B cell (primary cell): Measurements from ENCODE around the gene KRTAP12-4. TPM values are rescaled to one million over a fixed set of nuclear protein-coding genes. Genes with fewer than 3 reads are reported as not detected.

Experiments
- ATAC-seq: fragments of 200-7000 bp; cut with Tn5 transposase; one replicate; pipeline ENCODE4 v1.10.0; 2021; ENCODE audit warnings: low read depth, mild to moderate bottlenecking, moderate number of reproducible peaks, moderate library complexity
- CTCF ChIA-PET: fragments of 350-600 bp; sonication (Branson Sonifier 250); formaldehyde crosslinking; loops from one replicate; lab custom pipeline; 2021; ENCODE audit warnings: antibody characterized with exemption, inconsistent platforms; lab: Charles Lee
- POLR2A ChIA-PET: fragments of 350-600 bp; sonication (Branson Sonifier 250); formaldehyde crosslinking; loops from one replicate; lab custom pipeline; 2021; ENCODE audit warnings: antibody characterized with exemption; lab: Charles Lee
- DNase-seq: peaks from one replicate; pipeline ENCODE4 v3.0.0; 2013
- H2AFZ ChIP-seq: 2 replicates; pipeline ENCODE4 v1.6.1; 2012; ENCODE audit warnings: mild to moderate bottlenecking, low read depth, low read length; ENCODE audit not compliant: insufficient read depth, poor library complexity, severe bottlenecking
- H3K27ac ChIP-seq, 2 donors: 1 replicate in 1 of 2; 2 replicates in 1 of 2; pipeline ENCODE4 v1.5.1; 2012 to 2013; ENCODE audit warnings: low read length in 2 of 2, mild to moderate bottlenecking in 2 of 2, moderate library complexity in 1 of 2
- H3K27me3 ChIP-seq, 4 experiments: fragments of 200-600 bp in 1 of 4; sonication (generic) in 1 of 4; replicated peaks in 1 of 4; 1 replicate in 2 of 4; 2 replicates in 2 of 4; pipeline versions ENCODE4 v1.6.1 to v1.7.0; 2013 to 2016; ENCODE audit warnings: low read length in 3 of 4, mild to moderate bottlenecking in 2 of 4, mixed read lengths in 1 of 4, moderate library complexity in 1 of 4; ENCODE audit not compliant: insufficient read depth in 4 of 4, control insufficient read depth in 3 of 4; ENCODE audit errors: control extremely low read depth in 1 of 4
- H3K36me3 ChIP-seq, 2 experiments: replicated peaks in 1 of 2; 1 replicate in 1 of 2; 2 replicates in 1 of 2; pipeline versions ENCODE4 v1.6.1 to v1.7.1; 2013; ENCODE audit warnings: low read length in 1 of 2; ENCODE audit not compliant: insufficient read depth in 2 of 2, control insufficient read depth in 1 of 2; ENCODE audit errors: control extremely low read depth in 1 of 2, extremely low read depth in 1 of 2
- H3K4me1 ChIP-seq, 2 donors: fragments of 200-600 bp in 1 of 2; sonication (generic) in 1 of 2; 1 replicate in 1 of 2; 2 replicates in 1 of 2; pipeline versions ENCODE4 v1.5.1 to v1.6.1; 2013 to 2017; ENCODE audit warnings: low read length in 2 of 2; ENCODE audit not compliant: control insufficient read depth in 2 of 2, insufficient read depth in 2 of 2
- H3K4me2 ChIP-seq: replicated peaks from 2 replicates; pipeline ENCODE3; 2012; ENCODE audit warnings: mild to moderate bottlenecking, low read depth, low read length; ENCODE audit not compliant: poor library complexity, severe bottlenecking
- H3K4me3 ChIP-seq, 5 experiments: fragments of 200-600 bp in 1 of 5; sonication (generic) in 1 of 5; 1 replicate in 3 of 5; 2 replicates in 2 of 5; pipeline versions ENCODE4 v1.5.1 to v1.7.0; 2011 to 2016; ENCODE audit warnings: low read length in 4 of 5, mild to moderate bottlenecking in 4 of 5, low read depth in 2 of 5, control low read depth in 1 of 5, moderate library complexity in 1 of 5; ENCODE audit not compliant: insufficient read depth in 1 of 5; ENCODE audit errors: control extremely low read depth in 1 of 5, extremely low read depth in 1 of 5
- H3K79me2 ChIP-seq: fragments of 200-600 bp; sonication (generic); one replicate; pipeline ENCODE4 v1.6.0; 2016; ENCODE audit warnings: low read length; ENCODE audit not compliant: control insufficient read depth, insufficient read depth
- H3K9ac ChIP-seq: fragments of 200-600 bp; sonication (generic); 2 replicates; pipeline ENCODE4 v1.6.1; 2017; ENCODE audit warnings: mild to moderate bottlenecking, low read length, moderate library complexity
- H3K9me3 ChIP-seq, 3 donors: one replicate each; pipeline versions ENCODE4 v1.6.1 to v1.7.1; 2013; ENCODE audit warnings: low read length in 2 of 3; ENCODE audit not compliant: control insufficient read depth in 2 of 3, insufficient read depth in 1 of 3; ENCODE audit errors: control extremely low read depth in 1 of 3
- H4K20me1 ChIP-seq: 2 replicates; pipeline ENCODE4 v1.6.0; 2012; ENCODE audit warnings: mild to moderate bottlenecking, low read length; ENCODE audit not compliant: insufficient read depth, control insufficient read depth, poor library complexity, severe bottlenecking
- H3K27ac Mint-ChIP-seq: one replicate; pipeline ENCODE4 v1.8.0; 2021; ENCODE audit warnings: mixed read lengths
- H3K27me3 Mint-ChIP-seq: one replicate; pipeline ENCODE4 v1.8.0; 2021; ENCODE audit warnings: mixed read lengths
- H3K4me1 Mint-ChIP-seq: one replicate; pipeline ENCODE4 v1.8.0; 2021; ENCODE audit warnings: mixed read lengths
- H3K4me3 Mint-ChIP-seq: one replicate; pipeline ENCODE4 v1.8.0; 2021; ENCODE audit warnings: mixed read lengths
- H3K9me3 Mint-ChIP-seq: one replicate; pipeline ENCODE4 v1.8.0; 2022; ENCODE audit warnings: mixed read lengths; ENCODE audit not compliant: insufficient read depth
- CTCF ChIP-seq: fragments of 200-600 bp; IDR thresholded peaks from one replicate; pipeline ENCODE4 v1.8.0; 2022; ENCODE audit warnings: antibody characterized with exemption, mild to moderate bottlenecking
- EZH2 ChIP-seq: IDR thresholded peaks from 2 replicates; pipeline ENCODE4 v1.6.1; 2012; ENCODE audit warnings: borderline replicate concordance, low read depth, mild to moderate bottlenecking, moderate library complexity, low read length; ENCODE audit not compliant: insufficient read depth, poor library complexity, severe bottlenecking
- WGBS: methylation state at CpG from one replicate; pipeline ENCODE4 v1.1.5; 2013; ENCODE audit warnings: missing lambda C conversion rate; ENCODE audit not compliant: insufficient coverage; 5-methylcytosine and 5-hydroxymethylcytosine counted together
- intact Hi-C: fragments of 100-400 bp; cut with micrococcal nuclease; formaldehyde crosslinking; loops from one replicate; pipeline ENCODE4 v1.10.0; 2022
- polyA plus RNA-seq: library from polyadenylated mRNA; depleted of rRNA; stranded (reverse); fragments of >200 nt; gene quantifications from 2 replicates; pipeline ENCODE4 v1.2.3, GENCODE V29; 2012
- total RNA-seq, 2 donors: library from RNA; stranded (reverse); fragments of 120-200 nt in 1 of 2; gene quantifications; 1 replicate in 1 of 2; 2 replicates in 1 of 2; pipeline versions ENCODE4 v1.2.3 to v1.2.4, GENCODE V29; 2013 to 2022

Gene KRTAP12-4
- total and polyA plus RNA-seq, 2 donors (not counting 1 experiment from before 2014, with no cell fraction given) = not detected

DNA sequence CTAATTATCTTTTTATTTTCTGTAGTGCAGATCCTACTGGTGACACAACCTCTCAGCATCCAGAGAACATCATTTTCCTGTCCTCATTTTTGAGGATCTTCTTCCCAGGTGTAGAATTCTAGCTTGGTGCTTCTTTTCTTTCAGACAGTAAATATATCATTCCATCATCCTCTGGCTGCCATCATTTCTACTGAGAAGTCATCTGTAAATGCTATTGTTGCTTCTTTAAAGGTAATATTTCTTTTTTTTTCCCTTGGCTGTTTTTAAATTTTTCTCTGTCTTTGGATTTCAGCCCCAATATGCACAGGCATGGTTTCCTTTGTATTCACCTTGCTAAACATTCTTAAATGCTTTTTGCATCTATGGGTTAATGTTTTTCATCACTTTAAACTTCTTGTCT is 30.9 kb downstream of the KRTAP12-4 start:
- TF ChIP-seq EZH2 = no peak
- TF ChIP-seq CTCF = no peak
- no peak overlapping the region for H3K27ac ChIP-seq
- POLR2A ChIA-PET = no interaction called here
- H3K4me3 ChIP-seq = no peak overlapping the region
- Mint-ChIP-seq H3K27ac (no peak overlapping the region), H3K4me1 (peaks cover 8% of the 10 kb centered on the region), H3K4me3 (no peak overlapping the region), H3K27me3 (peaks cover 7% of the 10 kb centered on the region), H3K9me3 (peaks cover 21% of the 10 kb centered on the region)
- CTCF ChIA-PET = no interaction called here
- peaks cover 0 to 17% (median 0%) of the 10 kb centered on the region in 4 experiments for H3K27me3 ChIP-seq
- intact Hi-C loops = no loop called here
- H3K9ac ChIP-seq = no peak overlapping the region
- ATAC-seq = no peak
- no peak for DNase-seq
- peaks cover 7 to 9% of the 10 kb centered on the region in 2 donors for H3K4me1 ChIP-seq
- no peak overlapping the region for H2AFZ ChIP-seq
- no peaks in the 10 kb centered on the region for H3K79me2 ChIP-seq
- no peak overlapping the region for H3K4me2 ChIP-seq
- H3K36me3 ChIP-seq = no peaks in the 10 kb centered on the region
- peaks cover 0 to 31% (median 20%) of the 10 kb centered on the region in 3 donors for H3K9me3 ChIP-seq
- H4K20me1 ChIP-seq = no peaks in the 10 kb centered on the region

DNA sequence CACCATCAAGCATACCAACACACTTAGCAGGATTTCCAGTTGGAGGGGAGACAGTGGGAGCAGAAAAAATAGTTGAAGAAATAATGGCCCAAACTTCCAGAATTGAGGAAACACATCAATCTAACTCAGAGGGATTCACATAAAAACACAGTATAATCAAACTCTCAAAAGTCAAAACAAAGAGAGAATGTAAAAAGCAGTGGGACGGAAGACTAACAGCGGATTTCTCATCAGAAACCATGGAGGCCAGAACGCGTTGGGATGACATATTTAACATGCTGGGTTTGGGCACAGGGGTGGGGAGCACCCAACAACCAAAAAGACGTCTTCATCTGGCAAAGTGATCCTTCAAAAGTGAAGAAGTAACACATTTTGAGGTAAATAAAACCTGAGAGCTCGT is 34.6 kb downstream of the KRTAP12-4 start:
- H3K4me1 Mint-ChIP-seq = peaks cover 14% of the 10 kb centered on the region
- DNase-seq (no peak), ATAC-seq (no peak)
- Histone ChIP-seq H3K9ac (no peak overlapping the region), H3K4me3 (no peak overlapping the region), H3K36me3 (no peaks in the 10 kb centered on the region), H3K4me2 (no peak overlapping the region), H3K4me1 (peaks cover 11 to 13% of the 10 kb centered on the region in 2 donors), H3K79me2 (no peaks in the 10 kb centered on the region), H4K20me1 (no peaks in the 10 kb centered on the region), H2AFZ (no peak overlapping the region), H3K9me3 (peaks cover 0 to 25% (median 20%) of the 10 kb centered on the region in 3 donors), H3K27me3 (peaks cover 0 to 3% (median 0%) of the 10 kb centered on the region in 4 experiments), H3K27ac (no peak overlapping the region)
- WGBS = 94% methylated on average over 5 of the region's 6 CpGs
- peaks cover 3% of the 10 kb centered on the region for H3K27me3 Mint-ChIP-seq
- H3K4me3 Mint-ChIP-seq = no peak overlapping the region
- peaks cover 22% of the 10 kb centered on the region for H3K9me3 Mint-ChIP-seq
- TF ChIP-seq CTCF (no peak), EZH2 (no peak)
- ChIA-PET POLR2A (no interaction called here), CTCF (no interaction called here)
- intact Hi-C loops = no loop called here
- no peak overlapping the region for H3K27ac Mint-ChIP-seq
